NB4 (cell line): ENCODE results near the gene HSPB7.

Source experiments
- MYC ChIP-seq: IDR thresholded peaks from 2 replicates; pipeline ENCODE4 v1.6.1; 2011; ENCODE audit warnings: low read depth, low read length
- POLR2A ChIP-seq: IDR thresholded peaks from 2 replicates; pipeline ENCODE4 v1.6.1; 2011; ENCODE audit warnings: mild to moderate bottlenecking; ENCODE audit not compliant: insufficient read length; ENCODE audit errors: extremely low read depth
- TF ChIP-seq, protein P1 (sequence below): IDR thresholded peaks from one replicate; pipeline ENCODE4 v1.5.1; 2012; ENCODE audit warnings: low read depth, low read length
- TF ChIP-seq, protein P2 (sequence below): IDR thresholded peaks from 2 replicates; pipeline ENCODE4 v1.6.1; 2011; ENCODE audit warnings: low read depth, low read length

DNA sequence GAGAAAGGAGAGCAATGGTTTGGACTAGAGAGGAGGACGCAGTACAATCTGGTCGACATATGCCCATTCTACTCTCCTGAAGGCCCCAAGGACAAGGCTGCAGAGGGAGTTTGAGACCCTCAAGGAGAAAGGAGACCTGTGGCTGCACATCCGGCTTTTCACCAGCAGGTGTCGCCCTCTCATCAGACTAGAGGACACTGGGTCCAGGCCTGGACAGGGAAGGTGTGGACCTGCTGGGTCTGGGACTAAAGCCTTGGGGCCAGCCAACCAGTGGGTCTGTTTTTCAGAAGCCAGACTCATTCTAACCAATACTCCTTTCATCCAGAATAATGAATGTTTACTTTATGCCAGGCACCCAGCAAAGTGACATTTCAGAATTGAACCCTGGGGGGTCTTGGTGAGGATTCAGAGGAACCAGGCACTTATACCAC lies 8.8 kb downstream of the HSPB7 start:
- TF ChIP-seq, protein P1, sequence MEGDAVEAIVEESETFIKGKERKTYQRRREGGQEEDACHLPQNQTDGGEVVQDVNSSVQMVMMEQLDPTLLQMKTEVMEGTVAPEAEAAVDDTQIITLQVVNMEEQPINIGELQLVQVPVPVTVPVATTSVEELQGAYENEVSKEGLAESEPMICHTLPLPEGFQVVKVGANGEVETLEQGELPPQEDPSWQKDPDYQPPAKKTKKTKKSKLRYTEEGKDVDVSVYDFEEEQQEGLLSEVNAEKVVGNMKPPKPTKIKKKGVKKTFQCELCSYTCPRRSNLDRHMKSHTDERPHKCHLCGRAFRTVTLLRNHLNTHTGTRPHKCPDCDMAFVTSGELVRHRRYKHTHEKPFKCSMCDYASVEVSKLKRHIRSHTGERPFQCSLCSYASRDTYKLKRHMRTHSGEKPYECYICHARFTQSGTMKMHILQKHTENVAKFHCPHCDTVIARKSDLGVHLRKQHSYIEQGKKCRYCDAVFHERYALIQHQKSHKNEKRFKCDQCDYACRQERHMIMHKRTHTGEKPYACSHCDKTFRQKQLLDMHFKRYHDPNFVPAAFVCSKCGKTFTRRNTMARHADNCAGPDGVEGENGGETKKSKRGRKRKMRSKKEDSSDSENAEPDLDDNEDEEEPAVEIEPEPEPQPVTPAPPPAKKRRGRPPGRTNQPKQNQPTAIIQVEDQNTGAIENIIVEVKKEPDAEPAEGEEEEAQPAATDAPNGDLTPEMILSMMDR = peak; percentile 97
- TF ChIP-seq POLR2A = no peak
- TF ChIP-seq, protein P2, sequence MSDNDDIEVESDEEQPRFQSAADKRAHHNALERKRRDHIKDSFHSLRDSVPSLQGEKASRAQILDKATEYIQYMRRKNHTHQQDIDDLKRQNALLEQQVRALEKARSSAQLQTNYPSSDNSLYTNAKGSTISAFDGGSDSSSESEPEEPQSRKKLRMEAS = 0 out of 2 replicates have a peak, but pooled peaks have one; percentile 13
- peak; percentile 48 for TF ChIP-seq MYC
